Testis (tissue), 3 donors: ENCODE data around the gene APOL6. TPM values are rescaled to one million over a fixed set of nuclear protein-coding genes. Genes with fewer than 3 reads are reported as not detected.
A peak's percentile ranks its signal among the peaks of the same experiment; 100 is the strongest.

ENCODE experiments used
- DNase-seq: peaks from one replicate; pipeline ENCODE4 v3.0.0-alpha.2; 2019
- H3K27ac ChIP-seq, 2 donors: fragments of 200-600 bp; sonication (generic); one replicate each; pipeline ENCODE4 v1.5.1; 2019
- H3K27me3 ChIP-seq: fragments of 200-600 bp; sonication (generic); one replicate; pipeline ENCODE4 v1.5.1; 2019
- H3K36me3 ChIP-seq: fragments of 200-600 bp; sonication (generic); one replicate; pipeline ENCODE4 v1.5.1; 2017; ENCODE audit warnings: low read depth; ENCODE audit errors: missing control alignments
- H3K4me1 ChIP-seq: fragments of 200-600 bp; sonication (generic); one replicate; pipeline ENCODE4 v1.5.1; 2019
- H3K4me3 ChIP-seq, 2 donors: fragments of 200-600 bp; sonication (generic); one replicate each; pipeline ENCODE4 v1.5.1; 2017 to 2019
- H3K9me3 ChIP-seq: fragments of 200-600 bp; sonication (generic); one replicate; pipeline ENCODE4 v1.5.1; 2017
- CTCF ChIP-seq, 3 experiments: fragments of 450-650 bp in 2 of 3; fragments of 200-600 bp in 1 of 3; sonication (generic) in 1 of 3; IDR thresholded peaks; one replicate each; pipeline ENCODE4 v1.5.1; 2016 to 2019; ENCODE audit warnings: antibody characterized with exemption in 3 of 3, mild to moderate bottlenecking in 2 of 3, moderate library complexity in 1 of 3
- POLR2A ChIP-seq: fragments of 450-650 bp; IDR thresholded peaks from one replicate; pipeline ENCODE4 v1.6.1; 2017; ENCODE audit warnings: antibody characterized with exemption, mild to moderate bottlenecking, moderate library complexity
- WGBS, 2 donors: methylation state at CpG; one replicate each; pipeline ENCODE4 v1.1.5; 2018; 5-methylcytosine and 5-hydroxymethylcytosine counted together
- intact Hi-C: fragments of 100-400 bp; cut with DNase I; formaldehyde crosslinking; loops from one replicate; pipeline ENCODE4 v1.15.1; 2023; ENCODE audit warnings: low total_unique reads
- polyA plus RNA-seq: library from polyadenylated mRNA; stranded (reverse); fragments of 350-450 nt; fragmentation: Illumina TruSeq; extraction: RNeasy Lipid Tissue Mini Kit (QIAGEN cat#74804); gene quantifications from one replicate; pipeline ENCODE4 v1.2.3, GENCODE V29; 2014; ENCODE audit warnings: low read depth, low replicate concordance; ENCODE audit not compliant: insufficient read depth
- total RNA-seq, 2 donors: library from RNA; depleted of rRNA; stranded (reverse); fragments of >200 nt; gene quantifications; one replicate each; pipeline ENCODE4 v1.2.3, GENCODE V29; 2016

The APOL6 gene
- total and polyA plus RNA-seq, 3 donors from 2014 or later = 2.2 to 3.6 (median 2.8) TPM

GRCh38 chr22:35638001-35638400, 10.2 kb upstream of the APOL6 start:
- Histone ChIP-seq H3K27me3 (no peaks in the 10 kb centered on the region), H3K4me3 (no peak overlapping the region), H3K9me3 (no peaks in the 10 kb centered on the region), H3K27ac (peak overlapping the region; percentile 48 to 78), H3K36me3 (no peaks in the 10 kb centered on the region), H3K4me1 (peaks cover 37% of the 10 kb centered on the region)
- no peak for TF ChIP-seq CTCF (IDR thresholded peaks at IDR 0.05)
- TF ChIP-seq POLR2A = no peak
- DNase-seq = no peak
- intact Hi-C loops = loop anchor here (10.0 kb wide), 1 partner anchor 197 kb away; no protein-coding TSS in a partner anchor
- WGBS, 2 donors = 52 to 73% methylated on average over 5 of the region's 5 CpGs

- H3K4me1 ChIP-seq = peaks cover 37% of the 10 kb centered on the region
- no peaks in the 10 kb centered on the region for H3K27me3 ChIP-seq
- DNase-seq = peak; percentile 66
- intact Hi-C loops = loop anchor here (10.0 kb wide), 1 partner anchor 196 kb away; no protein-coding TSS in a partner anchor
- H3K9me3 ChIP-seq = no peaks in the 10 kb centered on the region
- TF ChIP-seq CTCF (IDR thresholded peaks at IDR 0.05) (no peak), POLR2A (no peak)
- H3K36me3 ChIP-seq = no peaks in the 10 kb centered on the region
- WGBS, 2 donors = 50 to 83% methylated on average over 1 to 13 of the region's 13 CpGs
- peak overlapping the region; percentile 48 to 78 for H3K27ac ChIP-seq
- H3K4me3 ChIP-seq = no peak overlapping the region
Measured at GRCh38 chr22:35638410-35638809, 9.8 kb upstream of the APOL6 start.

- no peaks in the 10 kb centered on the region for H3K9me3 ChIP-seq
Measured at GRCh38 chr22:35641494-35642120, 6.6 kb upstream of the APOL6 start.

GRCh38 chr22:35642305-35642741, 5.9 kb upstream of the APOL6 start:
- no peaks in the 10 kb centered on the region for H3K9me3 ChIP-seq
- DNase-seq = peak; percentile 48
- H3K27ac ChIP-seq = no peak overlapping the region
- TF ChIP-seq CTCF (IDR thresholded peaks at IDR 0.05) (no peak), POLR2A (no peak)
- 31 to 37% methylated on average over 2 of the region's 2 CpGs for WGBS, 2 donors
- H3K4me3 ChIP-seq = no peak overlapping the region
- H3K27me3 ChIP-seq = no peaks in the 10 kb centered on the region
- no peaks in the 10 kb centered on the region for H3K36me3 ChIP-seq
- intact Hi-C loops = no loop called here
- H3K4me1 ChIP-seq = peaks cover 58% of the 10 kb centered on the region

More at GRCh38 chr22:35641494-35642120, 6.6 kb upstream of the APOL6 start:
- 84 to 86% methylated on average over 7 of the region's 7 CpGs for WGBS, 2 donors
- Histone ChIP-seq H3K27ac (no peak overlapping the region), H3K27me3 (no peaks in the 10 kb centered on the region), H3K36me3 (no peaks in the 10 kb centered on the region), H3K4me3 (no peak overlapping the region), H3K4me1 (peaks cover 51% of the 10 kb centered on the region)
- no peak for DNase-seq
- TF ChIP-seq CTCF (IDR thresholded peaks at IDR 0.05) = no peak
- no peak for TF ChIP-seq POLR2A
- intact Hi-C loops = no loop called here

GRCh38 chr22:35643991-35644390, 4.3 kb upstream of the APOL6 start:
- Histone ChIP-seq H3K36me3 (no peaks in the 10 kb centered on the region), H3K9me3 (no peaks in the 10 kb centered on the region), H3K27ac (no peak overlapping the region), H3K4me3 (no peak overlapping the region), H3K4me1 (peaks cover 52% of the 10 kb centered on the region), H3K27me3 (no peaks in the 10 kb centered on the region)
- intact Hi-C loops = no loop called here
- DNase-seq = no peak
- TF ChIP-seq POLR2A = no peak
- 100% methylated on average over 1 of the region's 1 CpG for WGBS, 2 donors
